MCF 10A (cell line): ENCODE data around the gene MRGPRF. TPM values are rescaled to one million over a fixed set of nuclear protein-coding genes. Genes with fewer than 3 reads are reported as not detected.

Experiments
- BruUV-seq: library from RNA; stranded (reverse); fragments of 400-500 nt; replicated peaks from 2 replicates; lab custom pipeline; 2021; lab: Mats Ljungman, UMichigan
- CTCF ChIA-PET: fragments of 300-600 bp; sonication (Branson Sonifier 250); formaldehyde crosslinking; extraction: SDS; loops from one replicate; lab custom pipeline; 2021; ENCODE audit warnings: antibody characterized with exemption, inconsistent platforms; lab: Yijun Ruan, JAX
- POLR2A ChIA-PET: fragments of 300-600, 350-650 bp; sonication (Branson Sonifier 250); formaldehyde crosslinking; extraction: SDS; loops from one replicate; lab custom pipeline; 2020; ENCODE audit warnings: antibody characterized with exemption, inconsistent platforms; lab: Yijun Ruan, JAX
- DNase-seq: peaks from one replicate; pipeline ENCODE4 v3.0.0-alpha.2; 2018; ENCODE audit not compliant: unreplicated experiment
- H3K27ac Mint-ChIP-seq: one replicate; pipeline ENCODE4 v1.8.0; 2022; ENCODE audit warnings: mild to moderate bottlenecking, low read depth, mixed read lengths; ENCODE audit not compliant: unreplicated experiment
- H3K27me3 Mint-ChIP-seq: one replicate; pipeline ENCODE4 v1.8.0; 2022; ENCODE audit warnings: mixed read lengths; ENCODE audit not compliant: insufficient read depth, unreplicated experiment
- H3K36me3 Mint-ChIP-seq: one replicate; pipeline ENCODE4 v1.8.0; 2022; ENCODE audit warnings: mild to moderate bottlenecking, moderate library complexity, mixed read lengths; ENCODE audit not compliant: insufficient read depth, unreplicated experiment
- H3K4me1 Mint-ChIP-seq: one replicate; pipeline ENCODE4 v1.8.0; 2022; ENCODE audit warnings: mixed read lengths; ENCODE audit not compliant: insufficient read depth, unreplicated experiment
- H3K4me3 Mint-ChIP-seq: one replicate; pipeline ENCODE4 v1.8.0; 2022; ENCODE audit warnings: mild to moderate bottlenecking, moderate library complexity, mixed read lengths; ENCODE audit not compliant: unreplicated experiment
- H3K9me3 Mint-ChIP-seq: one replicate; pipeline ENCODE4 v1.8.0; 2022; ENCODE audit warnings: mixed read lengths; ENCODE audit not compliant: unreplicated experiment
- CTCF ChIP-seq: fragments of 200-600 bp; IDR thresholded peaks from one replicate; pipeline ENCODE4 v1.8.0; 2022; ENCODE audit warnings: antibody characterized with exemption, mild to moderate bottlenecking; ENCODE audit not compliant: unreplicated experiment
- intact Hi-C: fragments of 100-400 bp; cut with micrococcal nuclease; formaldehyde crosslinking; loops from 2 replicates; pipeline ENCODE4 v1.14.1; 2022
- total RNA-seq: library from RNA; stranded (reverse); gene quantifications from 2 replicates; pipeline ENCODE4 v1.2.3, GENCODE V29; 2022

MRGPRF gene
- total RNA-seq, 1 experiment from 2014 or later: not detected

- Mint-ChIP-seq H3K4me3 (no peak overlapping the region), H3K4me1 (peaks cover 10% of the 10 kb centered on the region), H3K27ac (no peak overlapping the region), H3K36me3 (no peaks in the 10 kb centered on the region), H3K9me3 (no peaks in the 10 kb centered on the region), H3K27me3 (no peaks in the 10 kb centered on the region)
- no peak for TF ChIP-seq CTCF
- CTCF ChIA-PET: no interaction called here
- BruUV-seq: no TSS peak
- no peak for DNase-seq
- intact Hi-C loops: no loop called here
- POLR2A ChIA-PET: no interaction called here
Measured at GRCh38 chr11:69003866-69004367, 9.1 kb downstream of the MRGPRF start.

- intact Hi-C loops: no loop called here
- POLR2A ChIA-PET: no interaction called here
- DNase-seq: no peak
- no TSS peak for BruUV-seq
- TF ChIP-seq CTCF: no peak
- no peaks in the 10 kb centered on the region for H3K9me3 Mint-ChIP-seq
- no peak overlapping the region for H3K27ac Mint-ChIP-seq
- CTCF ChIA-PET: no interaction called here
- H3K4me3 Mint-ChIP-seq: no peak overlapping the region
- H3K36me3 Mint-ChIP-seq: no peaks in the 10 kb centered on the region
- peaks cover 5% of the 10 kb centered on the region for H3K4me1 Mint-ChIP-seq
- H3K27me3 Mint-ChIP-seq: no peaks in the 10 kb centered on the region
Measured at GRCh38 chr11:69003301-69003865, 9.7 kb downstream of the MRGPRF start.

GRCh38 chr11:69002570-69003231, 10.3 kb downstream of the MRGPRF start:
- BruUV-seq: no TSS peak
- no peak overlapping the region for H3K27ac Mint-ChIP-seq
- H3K27me3 Mint-ChIP-seq: no peaks in the 10 kb centered on the region
- ChIA-PET CTCF (interaction anchor here (0.8 to 2.2 kb wide), 2 partner anchors 10 to 536 kb away, joined by 4 to 6 read pairs; partner anchors contain the start of gene MRGPRF), POLR2A (no interaction called here)
- no peaks in the 10 kb centered on the region for H3K4me1 Mint-ChIP-seq
- H3K4me3 Mint-ChIP-seq: no peak overlapping the region
- no peak for DNase-seq
- intact Hi-C loops: no loop called here
- no peak for TF ChIP-seq CTCF
- no peaks in the 10 kb centered on the region for H3K36me3 Mint-ChIP-seq
- H3K9me3 Mint-ChIP-seq: no peaks in the 10 kb centered on the region

GRCh38 chr11:69002110-69002569, 10.9 kb downstream of the MRGPRF start:
- no peak for DNase-seq
- Mint-ChIP-seq H3K36me3 (no peaks in the 10 kb centered on the region), H3K4me1 (no peaks in the 10 kb centered on the region), H3K9me3 (no peaks in the 10 kb centered on the region), H3K4me3 (no peak overlapping the region), H3K27me3 (no peaks in the 10 kb centered on the region), H3K27ac (no peak overlapping the region)
- ChIA-PET CTCF (interaction anchor here (0.6 to 2.2 kb wide), 3 partner anchors 11 to 536 kb away, joined by 3 to 6 read pairs (median 4); partner anchors contain the start of gene MRGPRF), POLR2A (no interaction called here)
- intact Hi-C loops: no loop called here
- no peak for TF ChIP-seq CTCF
- no TSS peak for BruUV-seq
